ENCODE data around the gene ULBP2. TPM values are rescaled to one million over a fixed set of nuclear protein-coding genes. Genes with fewer than 3 reads are reported as not detected.

The ULBP2 gene
- total RNA-seq, 1 donor from 2014 or later = 0.30 TPM

DNA sequence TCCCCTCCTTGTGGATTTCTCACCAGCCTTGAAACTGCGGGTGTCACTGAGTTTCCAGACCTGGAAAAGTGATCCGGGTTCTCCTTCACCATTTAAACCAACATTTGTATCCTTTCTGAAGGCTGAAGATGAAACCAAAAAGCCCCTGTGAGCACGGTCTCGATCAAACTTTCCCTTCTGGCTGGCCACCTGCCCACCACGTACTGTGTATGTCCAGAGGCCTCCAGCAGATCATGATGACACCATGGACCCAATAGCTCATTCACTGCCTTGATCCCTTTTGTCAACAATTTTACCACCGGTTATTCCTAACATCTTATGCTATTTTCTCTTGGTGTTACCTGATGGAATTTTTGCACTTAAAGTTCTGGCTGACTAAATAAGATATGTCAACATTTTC lies 37.5 kb downstream of the ULBP2 start:
- Mint-ChIP-seq H3K27me3 (ENCODE audit: low read depth) (peaks cover 98% of the 10 kb centered on the region), H3K27ac (ENCODE audit: unreplicated experiment) (no peak overlapping the region), H3K4me3 (no peak overlapping the region), H3K4me1 (no peaks in the 10 kb centered on the region), H3K36me3 (ENCODE audit: low read depth) (no peaks in the 10 kb centered on the region), H3K9me3 (no peaks in the 10 kb centered on the region)
- DNase-seq (ENCODE audit: low read depth, low spot score) = no peak
- no peak for TF ChIP-seq CTCF (conservative IDR thresholded peaks at IDR 0.05)

DNA sequence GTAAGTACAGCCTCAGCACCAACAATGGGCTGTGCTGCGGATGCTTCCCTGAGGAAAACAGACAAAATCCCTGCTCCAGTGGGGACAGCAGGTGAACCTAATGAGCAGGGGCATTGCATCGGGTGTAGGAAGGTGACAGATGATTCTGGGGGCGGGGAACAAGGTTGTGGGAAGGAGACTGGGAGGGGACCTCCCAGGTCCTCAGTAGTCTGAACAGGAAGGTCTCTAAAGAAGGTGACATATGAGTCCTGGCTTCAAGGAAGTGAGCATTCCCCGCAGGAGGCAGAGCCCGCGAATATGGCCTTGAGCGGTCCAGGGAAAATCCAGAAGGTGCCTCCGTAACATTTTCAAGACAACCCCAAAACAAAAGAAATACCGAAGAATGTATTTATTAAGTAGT lies 41.3 kb downstream of the ULBP2 start:
- H3K4me1 Mint-ChIP-seq = no peaks in the 10 kb centered on the region
- TF ChIP-seq CTCF (conservative IDR thresholded peaks at IDR 0.05) = no peak
- H3K9me3 Mint-ChIP-seq = peaks cover 1% of the 10 kb centered on the region
- no peak overlapping the region for H3K4me3 Mint-ChIP-seq
- no peak overlapping the region for H3K27ac Mint-ChIP-seq (ENCODE audit: unreplicated experiment)
- H3K27me3 Mint-ChIP-seq (ENCODE audit: low read depth) = peaks cover 98% of the 10 kb centered on the region
- no peak for DNase-seq (ENCODE audit: low read depth, low spot score)
- peaks cover 2% of the 10 kb centered on the region for H3K36me3 Mint-ChIP-seq (ENCODE audit: low read depth)

- Mint-ChIP-seq H3K36me3 (ENCODE audit: low read depth) (peaks cover 7% of the 10 kb centered on the region), H3K27ac (ENCODE audit: unreplicated experiment) (no peak overlapping the region), H3K4me3 (no peak overlapping the region), H3K4me1 (peaks cover 1% of the 10 kb centered on the region), H3K27me3 (ENCODE audit: low read depth) (peaks cover 99% of the 10 kb centered on the region), H3K9me3 (peaks cover 3% of the 10 kb centered on the region)
- no peak for DNase-seq (ENCODE audit: low read depth, low spot score)
- no peak for TF ChIP-seq CTCF (conservative IDR thresholded peaks at IDR 0.05)
Observed at GRCh38 chr6:149984773-149985172, 43.0 kb downstream of the ULBP2 start.

DNA sequence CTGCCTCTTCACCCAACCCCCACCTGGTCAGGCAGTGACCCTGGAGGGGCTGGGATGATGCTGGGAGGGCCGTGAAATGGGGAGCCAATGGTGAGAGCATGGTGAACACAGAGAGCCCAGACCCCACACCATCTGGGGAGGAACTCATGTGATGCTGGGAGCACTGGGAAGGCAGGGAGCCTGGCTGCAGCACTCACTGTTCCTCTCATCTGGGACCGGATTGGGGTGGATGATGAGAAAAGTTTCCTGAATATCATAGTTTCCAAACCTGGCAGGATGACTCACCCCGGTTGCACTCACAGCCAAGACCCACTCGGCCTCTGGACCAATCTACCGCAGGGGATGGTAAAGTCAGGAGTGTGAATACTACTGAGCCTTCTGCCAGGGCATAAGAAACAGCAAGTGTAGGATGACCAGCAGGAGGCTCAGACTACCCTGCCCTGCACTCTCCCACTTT lies 43.7 kb downstream of the ULBP2 start:
- H3K27me3 Mint-ChIP-seq (ENCODE audit: low read depth) = peaks cover 99% of the 10 kb centered on the region
- H3K4me1 Mint-ChIP-seq = peaks cover 9% of the 10 kb centered on the region
- H3K36me3 Mint-ChIP-seq (ENCODE audit: low read depth) = peaks cover 8% of the 10 kb centered on the region
- TF ChIP-seq CTCF (conservative IDR thresholded peaks at IDR 0.05) = no peak
- no peak overlapping the region for H3K4me3 Mint-ChIP-seq
- DNase-seq (ENCODE audit: low read depth, low spot score) = no peak
- peaks cover 3% of the 10 kb centered on the region for H3K9me3 Mint-ChIP-seq
- H3K27ac Mint-ChIP-seq (ENCODE audit: unreplicated experiment) = no peak overlapping the region

- no peak for DNase-seq (ENCODE audit: low read depth, low spot score)
- H3K27me3 Mint-ChIP-seq (ENCODE audit: low read depth) = peaks cover 98% of the 10 kb centered on the region
- H3K4me3 Mint-ChIP-seq = no peak overlapping the region
- no peak overlapping the region for H3K27ac Mint-ChIP-seq (ENCODE audit: unreplicated experiment)
- TF ChIP-seq CTCF (conservative IDR thresholded peaks at IDR 0.05) = no peak
- peaks cover 17% of the 10 kb centered on the region for H3K4me1 Mint-ChIP-seq
- peaks cover 11% of the 10 kb centered on the region for H3K36me3 Mint-ChIP-seq (ENCODE audit: low read depth)
- H3K9me3 Mint-ChIP-seq = peaks cover 3% of the 10 kb centered on the region
Observed at GRCh38 chr6:149987602-149988107, 45.8 kb downstream of the ULBP2 start.

All from neural crest cell (in vitro differentiated cells).